HG03378 (cell line): ENCODE results near the gene EXOC6B.
"Not testable (repeated sequence)": the region's sequence is repeated elsewhere in the genome, so short reads cannot be mapped to it uniquely, and the experiment has no call there.

Source experiments
- ATAC-seq: cut with Tn5 transposase; IDR thresholded peaks from one replicate; pipeline ENCODE4 v1.9.1; 2021; ENCODE audit warnings: mild to moderate bottlenecking, moderate library complexity; ENCODE audit not compliant: unreplicated experiment

The EXOC6B gene

GRCh38 chr2:72685638-72686213 is 140.1 kb downstream of the EXOC6B start:
- ATAC-seq, result no peak

GRCh38 chr2:72682061-72682460 is 143.8 kb downstream of the EXOC6B start:
- ATAC-seq, result no peak

DNA sequence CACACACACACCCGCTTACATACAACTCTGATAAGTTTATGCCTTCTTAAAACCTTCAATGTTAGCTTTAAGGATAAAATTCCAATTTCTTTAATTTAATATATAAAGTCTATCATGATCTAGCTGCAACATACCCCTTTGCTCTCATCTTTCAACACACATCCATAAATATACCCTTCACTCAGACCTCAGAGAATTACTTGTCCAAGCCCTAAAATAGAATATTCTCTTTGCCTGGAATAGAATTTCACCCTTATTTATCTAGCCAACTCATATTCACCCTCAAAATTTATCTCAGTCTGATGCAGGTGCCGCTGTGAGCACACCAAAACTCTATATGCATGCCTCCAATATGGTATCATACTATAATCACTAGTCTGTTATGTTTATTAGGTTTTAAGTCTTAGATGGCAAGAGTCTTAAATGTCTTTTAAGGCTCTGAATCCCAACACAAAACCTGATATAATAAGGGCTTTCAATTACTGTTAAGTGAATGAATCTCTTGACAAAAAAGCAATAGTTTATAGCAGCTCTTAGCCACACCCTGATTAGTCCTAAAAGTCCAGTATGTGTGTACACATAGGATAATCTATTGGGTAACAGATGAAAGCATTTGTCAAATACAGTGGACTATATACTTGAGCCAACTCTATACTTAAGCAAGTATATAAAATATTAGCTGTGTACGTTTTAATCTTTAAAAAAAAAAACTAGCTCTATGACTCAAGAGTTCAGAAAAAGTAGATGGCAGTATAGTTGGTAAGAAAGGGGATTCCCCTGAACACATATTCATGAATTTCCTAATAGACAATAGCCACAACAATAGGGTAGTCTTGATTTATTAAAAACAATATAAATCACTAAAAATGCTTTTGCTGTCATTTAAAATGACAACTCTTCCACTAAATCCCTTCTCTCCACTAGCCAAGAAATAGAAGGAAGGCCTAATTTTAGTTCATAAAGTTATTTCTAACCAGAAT is 144.5 kb downstream of the EXOC6B start:
- no peak for ATAC-seq

DNA sequence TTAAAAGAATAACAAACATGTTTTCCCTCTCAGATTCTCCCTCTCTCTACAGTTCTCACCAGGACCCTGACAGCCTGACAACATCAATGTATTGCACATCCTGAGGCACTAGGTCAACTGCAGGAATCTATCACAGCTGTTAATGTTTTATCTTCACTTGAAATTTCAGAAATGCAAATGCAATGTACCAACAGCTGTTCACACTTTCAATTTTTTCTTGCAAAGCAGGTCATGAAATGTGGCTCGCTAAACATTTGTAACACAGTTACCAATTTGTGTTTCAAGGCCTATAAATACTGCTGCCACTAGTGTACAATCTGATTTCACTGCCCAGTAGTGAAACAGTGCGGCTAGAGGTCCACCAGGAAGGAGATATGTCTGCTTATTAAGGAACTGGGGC is 147.8 kb downstream of the EXOC6B start:
- ATAC-seq, result no peak

- no peak for ATAC-seq
These were observed 149.3 kb downstream of the EXOC6B start for GRCh38 chr2:72676341-72677025.

DNA sequence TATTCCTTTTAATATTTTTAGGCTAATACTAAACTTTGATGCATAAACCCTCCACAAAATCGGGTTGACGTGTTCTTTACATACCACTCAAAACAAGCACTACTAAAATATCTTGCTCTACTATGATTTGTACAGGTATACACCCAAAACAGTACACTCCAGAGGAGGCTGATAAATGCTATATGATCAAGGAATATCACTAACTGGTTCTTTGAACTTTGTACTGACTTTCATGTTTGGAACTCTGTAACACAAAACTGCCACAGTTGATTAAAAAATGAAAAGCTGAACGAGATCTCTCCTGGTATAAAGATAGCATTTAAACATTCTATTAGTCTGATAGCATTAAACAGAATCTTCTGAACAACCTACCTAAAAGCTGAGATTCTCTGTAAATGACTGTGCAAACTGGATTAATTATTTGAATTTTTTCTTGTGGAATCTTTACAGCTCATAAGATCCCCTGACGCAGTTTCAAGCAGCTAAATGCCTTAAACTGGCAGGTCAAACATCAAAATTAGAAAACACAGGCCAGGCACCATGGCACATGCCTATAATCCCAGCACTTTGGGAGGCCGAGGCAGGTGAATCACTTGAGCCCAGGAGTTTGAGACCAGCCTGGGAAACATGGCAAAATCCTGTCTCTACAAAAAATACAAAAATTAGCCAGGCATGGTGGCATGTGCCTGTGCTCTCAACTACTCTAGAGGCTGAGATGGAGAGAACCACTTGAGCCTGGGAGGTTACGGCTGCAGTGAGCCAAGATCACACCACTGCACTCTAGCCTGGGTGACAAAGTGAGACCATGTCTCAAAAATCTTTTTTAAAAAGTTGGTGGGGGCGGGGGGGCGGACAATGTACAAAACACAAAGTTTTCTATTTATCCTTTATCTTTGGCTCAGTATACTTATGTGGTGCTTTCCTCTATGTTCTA is 150.6 kb downstream of the EXOC6B start:
- no peak for ATAC-seq

- ATAC-seq, result no peak
These were observed 152.6 kb downstream of the EXOC6B start for GRCh38 chr2:72673279-72673678.

GRCh38 chr2:72669121-72669520 is 156.7 kb downstream of the EXOC6B start:
- ATAC-seq, result no peak

DNA sequence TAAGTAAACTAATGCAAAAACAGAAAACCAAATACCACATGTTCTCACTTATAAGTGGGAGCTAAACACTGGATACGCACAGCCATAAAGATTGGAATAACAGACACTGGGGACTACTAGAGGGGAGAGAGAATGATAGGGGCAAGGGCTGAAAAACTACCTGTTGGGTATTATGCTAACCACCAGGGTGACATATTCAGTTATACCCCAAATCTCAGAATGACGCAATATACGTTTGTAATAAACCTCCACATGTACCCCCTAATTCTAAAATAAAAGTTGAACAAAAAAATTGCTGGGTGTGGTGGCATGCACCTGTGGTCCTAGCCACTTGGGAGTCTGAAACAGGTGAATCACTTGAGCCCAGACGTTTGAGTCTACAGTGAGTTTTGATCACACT is 157.2 kb downstream of the EXOC6B start:
- no peak for ATAC-seq

GRCh38 chr2:72665448-72665847 is 160.4 kb downstream of the EXOC6B start:
- no peak for ATAC-seq

DNA sequence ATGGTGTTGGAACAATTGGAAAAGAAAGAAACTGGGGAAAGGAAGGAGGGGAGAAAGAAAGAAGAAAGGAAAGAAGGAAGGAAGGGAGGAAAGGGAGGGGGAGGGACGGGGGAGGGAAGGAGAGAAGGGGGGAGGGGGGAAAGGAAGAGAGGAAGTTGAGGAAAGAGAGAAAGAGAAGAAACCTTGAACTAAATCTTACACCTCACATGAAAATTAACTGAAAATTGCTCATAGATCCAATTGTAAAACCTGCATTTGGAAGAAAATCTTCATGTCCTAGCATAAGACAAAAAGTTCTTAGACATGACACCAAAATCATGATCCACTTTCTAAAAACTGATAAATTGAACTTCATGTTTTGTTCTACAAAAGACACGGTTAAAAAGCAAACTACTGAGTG is 163.8 kb downstream of the EXOC6B start:
- no peak for ATAC-seq

GRCh38 chr2:72649810-72650209 is 176.0 kb downstream of the EXOC6B start:
- no peak for ATAC-seq

DNA sequence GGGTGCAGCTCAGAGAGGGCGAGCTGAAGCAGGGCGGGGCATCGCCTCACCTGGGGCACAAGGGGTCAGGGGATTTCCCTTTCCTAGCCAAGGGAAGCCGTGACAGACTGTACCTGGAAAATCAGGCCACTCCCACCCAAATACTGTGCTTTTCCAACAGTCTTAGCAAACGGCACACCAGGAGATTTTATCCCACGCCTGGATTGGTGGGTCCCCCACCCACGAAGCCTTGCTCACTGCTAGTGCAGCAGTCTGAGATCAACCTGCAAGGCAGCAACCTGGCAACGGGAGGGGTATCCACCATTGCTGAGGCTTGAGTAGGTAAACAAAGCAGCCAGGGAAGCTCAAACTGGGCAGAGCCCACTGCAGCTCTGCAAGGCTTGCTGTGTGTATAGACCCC is 184.6 kb downstream of the EXOC6B start:
- not testable (repeated sequence) for ATAC-seq

GRCh38 chr2:72638600-72639211 is 187.1 kb downstream of the EXOC6B start:
- ATAC-seq, result no peak

GRCh38 chr2:72636210-72636609 is 189.6 kb downstream of the EXOC6B start:
- ATAC-seq, result no peak

DNA sequence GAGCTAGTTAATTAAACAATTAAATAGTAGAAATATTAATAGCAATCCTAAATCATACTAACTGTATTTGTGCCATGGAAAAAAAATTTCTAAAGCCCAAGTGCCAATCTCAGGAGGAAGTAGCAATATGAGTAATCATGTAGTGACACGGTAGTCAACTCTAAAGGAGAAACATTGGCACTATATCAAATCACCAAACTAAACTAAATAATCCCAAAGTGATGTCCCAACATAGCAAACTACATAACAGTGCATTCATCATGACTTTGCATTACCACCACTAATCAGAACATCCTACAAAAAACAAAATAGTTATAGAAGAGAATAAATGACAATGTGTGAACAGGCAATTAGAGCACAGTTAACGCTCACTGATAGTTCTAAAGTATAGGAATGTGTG is 195.1 kb downstream of the EXOC6B start:
- no peak for ATAC-seq

- ATAC-seq, result no peak
These were observed 196.8 kb downstream of the EXOC6B start for GRCh38 chr2:72629062-72629461.

GRCh38 chr2:72627083-72627482 is 198.8 kb downstream of the EXOC6B start:
- no peak for ATAC-seq

DNA sequence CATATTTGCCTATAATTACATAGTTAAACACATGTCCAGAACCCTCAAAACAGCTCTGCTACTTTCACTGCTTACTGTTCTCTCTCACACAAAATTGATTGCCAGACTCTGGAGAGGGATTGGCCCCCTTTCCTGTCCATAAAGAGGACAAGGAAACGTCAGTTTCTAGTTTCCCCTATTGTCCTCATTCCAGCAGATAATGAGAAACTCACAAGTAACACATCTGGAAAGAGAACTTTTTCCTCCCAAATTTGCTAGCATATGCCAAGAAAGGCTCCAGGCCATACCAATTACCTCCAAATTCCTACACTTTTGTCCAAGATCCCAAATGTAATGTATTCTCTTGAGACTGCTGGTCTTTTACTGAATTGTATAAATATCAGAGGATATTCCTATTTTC is 200.5 kb downstream of the EXOC6B start:
- ATAC-seq, result no peak

GRCh38 chr2:72623481-72623880 is 202.4 kb downstream of the EXOC6B start:
- no peak for ATAC-seq
